WTC11 (cell line): ENCODE data around the gene MTX1. TPM values are rescaled to one million over a fixed set of nuclear protein-coding genes. Genes with fewer than 3 reads are reported as not detected.

Experiments used
- ATAC-seq: fragments of 200-7000 bp; cut with Tn5 transposase; 2 replicates; pipeline ENCODE4 v1.10.0; 2021; ENCODE audit warnings: mild to moderate bottlenecking, moderate library complexity
- CTCF ChIA-PET: fragments of 300-600 bp; sonication (Branson Sonifier 250); formaldehyde crosslinking; loops from one replicate; lab custom pipeline; 2021; ENCODE audit warnings: antibody characterized with exemption; lab: Charles Lee
- POLR2A ChIA-PET: fragments of 350-600 bp; sonication (Branson Sonifier 250); formaldehyde crosslinking; loops from one replicate; lab custom pipeline; 2021; ENCODE audit warnings: antibody characterized with exemption; lab: Charles Lee
- DNase-seq: peaks from one replicate; pipeline ENCODE4 v3.0.0; 2021; ENCODE audit warnings: low spot score
- H3K27ac Mint-ChIP-seq: 2 replicates; pipeline ENCODE4 v1.8.0; 2021; ENCODE audit warnings: mixed read lengths
- H3K27me3 Mint-ChIP-seq: 2 replicates; pipeline ENCODE4 v1.8.0; 2021; ENCODE audit warnings: low read depth, mild to moderate bottlenecking, moderate library complexity, mixed read lengths
- H3K36me3 Mint-ChIP-seq: 2 replicates; pipeline ENCODE4 v1.8.0; 2021; ENCODE audit warnings: mixed read lengths
- H3K4me1 Mint-ChIP-seq: 2 replicates; pipeline ENCODE4 v1.8.0; 2022; ENCODE audit warnings: mixed read lengths
- H3K4me3 Mint-ChIP-seq: 2 replicates; pipeline ENCODE4 v1.8.0; 2021; ENCODE audit warnings: mild to moderate bottlenecking, moderate library complexity, mixed read lengths
- H3K9me3 Mint-ChIP-seq: 2 replicates; pipeline ENCODE4 v1.8.0; 2021; ENCODE audit warnings: mixed read lengths
- ATF3 ChIP-seq: sonication (generic); formaldehyde crosslinking; conservative IDR thresholded peaks from 2 replicates; pipeline ENCODE4 v1.8.1; 2022; ENCODE audit warnings: mild to moderate bottlenecking, missing genetic modification reagents
- CBFB ChIP-seq: sonication (generic); formaldehyde crosslinking; IDR thresholded peaks from 2 replicates; pipeline ENCODE4 v1.8.1; 2022; ENCODE audit warnings: mild to moderate bottlenecking, low read depth, missing genetic modification reagents
- CDX4 ChIP-seq: fragments of 250-450 bp; sonication (Bioruptor Pico); IDR thresholded peaks from 2 replicates; pipeline ENCODE4 v1.9.0; 2021; ENCODE audit warnings: moderate library complexity, mild to moderate bottlenecking, inconsistent platforms, borderline replicate concordance
- CREB1 ChIP-seq: sonication (generic); formaldehyde crosslinking; IDR thresholded peaks from 2 replicates; pipeline ENCODE4 v1.8.0; 2023; ENCODE audit warnings: mild to moderate bottlenecking, missing genetic modification reagents
- MAX ChIP-seq: sonication (generic); formaldehyde crosslinking; IDR thresholded peaks from 2 replicates; pipeline ENCODE4 v1.8.0; 2022; ENCODE audit warnings: mild to moderate bottlenecking, missing genetic modification reagents
- MYBL2 ChIP-seq: sonication (generic); formaldehyde crosslinking; IDR thresholded peaks from 2 replicates; pipeline ENCODE4 v1.8.1; 2023; ENCODE audit warnings: mild to moderate bottlenecking, moderate library complexity, missing genetic modification reagents
- NR1H2 ChIP-seq: sonication (generic); formaldehyde crosslinking; IDR thresholded peaks from 2 replicates; pipeline ENCODE4 v1.9.0; 2021; ENCODE audit warnings: mild to moderate bottlenecking, moderate library complexity, missing genetic modification reagents
- PRDM15 ChIP-seq: sonication (generic); formaldehyde crosslinking; IDR thresholded peaks from 2 replicates; pipeline ENCODE4 v1.8.0; 2022; ENCODE audit warnings: missing genetic modification reagents
- SP1 ChIP-seq: sonication (generic); formaldehyde crosslinking; conservative IDR thresholded peaks from 2 replicates; pipeline ENCODE4 v1.8.1; 2022; ENCODE audit warnings: missing genetic modification reagents
- ZNF219 ChIP-seq: sonication (generic); formaldehyde crosslinking; IDR thresholded peaks from 2 replicates; pipeline ENCODE4 v1.8.0; 2023; ENCODE audit warnings: missing genetic modification reagents, mild to moderate bottlenecking, borderline replicate concordance
- ZNF263 ChIP-seq: sonication (generic); formaldehyde crosslinking; IDR thresholded peaks from 2 replicates; pipeline ENCODE4 v1.8.1; 2022; ENCODE audit warnings: low read depth, mild to moderate bottlenecking, moderate library complexity, missing genetic modification reagents
- ZNF396 ChIP-seq: fragments of 250-450 bp; sonication (Bioruptor Pico); IDR thresholded peaks from 2 replicates; pipeline ENCODE4 v1.8.0; 2021; ENCODE audit warnings: mild to moderate bottlenecking, moderate library complexity, borderline replicate concordance
- ZNF512 ChIP-seq: sonication (generic); formaldehyde crosslinking; IDR thresholded peaks from 2 replicates; pipeline ENCODE4 v1.8.1; 2022; ENCODE audit warnings: missing genetic modification reagents, borderline replicate concordance
- total RNA-seq: library from RNA; stranded (reverse); gene quantifications from 3 replicates; pipeline ENCODE4 v1.2.3, GENCODE V29; 2021
- TF ChIP-seq, protein P1 (sequence below): fragments of 200-600 bp; IDR thresholded peaks from 2 replicates; pipeline ENCODE4 v1.8.0; 2022; ENCODE audit warnings: antibody characterized with exemption
- TF ChIP-seq, protein P2 (sequence below): sonication (generic); formaldehyde crosslinking; IDR thresholded peaks from 2 replicates; pipeline ENCODE4 v1.8.1; 2023; ENCODE audit warnings: mild to moderate bottlenecking, moderate library complexity, missing genetic modification reagents

MTX1 gene
- total RNA-seq, 1 experiment from 2014 or later, result 62.8 TPM

- no peaks in the 10 kb centered on the region for H3K9me3 Mint-ChIP-seq
- 0 out of 2 replicates have a peak, but pooled peaks have one; percentile 4 for ATAC-seq
- H3K4me1 Mint-ChIP-seq, result peaks cover 29% of the 10 kb centered on the region
- no peaks in the 10 kb centered on the region for H3K27me3 Mint-ChIP-seq
- DNase-seq, result peak; percentile 83
- CTCF ChIA-PET, result interaction anchor here (1.1 to 5.9 kb wide), 12 partner anchors 9 to 146 kb away, joined by 3 to 232 read pairs (median 28); partner anchors contain the start of genes ADAM15, MTX1 and THBS3
- H3K36me3 Mint-ChIP-seq, result peaks cover 34% of the 10 kb centered on the region
- H3K27ac Mint-ChIP-seq, result no peak overlapping the region; the same call in 1 of the 2 replicates
- POLR2A ChIA-PET, result interaction anchor here (5.2 kb wide), 1 partner anchor 18 kb away, joined by 83 read pairs; no protein-coding TSS in a partner anchor
- TF ChIP-seq, protein P1, sequence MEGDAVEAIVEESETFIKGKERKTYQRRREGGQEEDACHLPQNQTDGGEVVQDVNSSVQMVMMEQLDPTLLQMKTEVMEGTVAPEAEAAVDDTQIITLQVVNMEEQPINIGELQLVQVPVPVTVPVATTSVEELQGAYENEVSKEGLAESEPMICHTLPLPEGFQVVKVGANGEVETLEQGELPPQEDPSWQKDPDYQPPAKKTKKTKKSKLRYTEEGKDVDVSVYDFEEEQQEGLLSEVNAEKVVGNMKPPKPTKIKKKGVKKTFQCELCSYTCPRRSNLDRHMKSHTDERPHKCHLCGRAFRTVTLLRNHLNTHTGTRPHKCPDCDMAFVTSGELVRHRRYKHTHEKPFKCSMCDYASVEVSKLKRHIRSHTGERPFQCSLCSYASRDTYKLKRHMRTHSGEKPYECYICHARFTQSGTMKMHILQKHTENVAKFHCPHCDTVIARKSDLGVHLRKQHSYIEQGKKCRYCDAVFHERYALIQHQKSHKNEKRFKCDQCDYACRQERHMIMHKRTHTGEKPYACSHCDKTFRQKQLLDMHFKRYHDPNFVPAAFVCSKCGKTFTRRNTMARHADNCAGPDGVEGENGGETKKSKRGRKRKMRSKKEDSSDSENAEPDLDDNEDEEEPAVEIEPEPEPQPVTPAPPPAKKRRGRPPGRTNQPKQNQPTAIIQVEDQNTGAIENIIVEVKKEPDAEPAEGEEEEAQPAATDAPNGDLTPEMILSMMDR, result peak; percentile 86
- TF ChIP-seq ZNF512 (CRISPR knock-in tag), result no peak
- H3K4me3 Mint-ChIP-seq, result peak overlapping the region; percentile 44
Measured at GRCh38 chr1:155176544-155177071, 31.9 kb upstream of the MTX1 start.

- Mint-ChIP-seq H3K27me3 (no peaks in the 10 kb centered on the region), H3K27ac (no peak overlapping the region), H3K4me3 (no peak overlapping the region), H3K9me3 (no peaks in the 10 kb centered on the region), H3K36me3 (peaks cover 39% of the 10 kb centered on the region), H3K4me1 (peaks cover 24% of the 10 kb centered on the region)
- ChIA-PET POLR2A (interaction anchor here (5.2 kb wide), 1 partner anchor 17 kb away, joined by 83 read pairs; no protein-coding TSS in a partner anchor), CTCF (interaction anchor here (1.1 to 5.9 kb wide), 5 partner anchors 8 to 47 kb away, joined by 3 to 52 read pairs (median 37); partner anchors contain the start of genes MTX1 and THBS3)
- ATAC-seq (no peak), DNase-seq (no peak)
- TF ChIP-seq CDX4 (CRISPR knock-in tag), result no peak
Measured at GRCh38 chr1:155177192-155177917, 31.1 kb upstream of the MTX1 start.

GRCh38 chr1:155177918-155178281 is 30.6 kb upstream of the MTX1 start:
- H3K4me3 Mint-ChIP-seq, result no peak overlapping the region
- ATAC-seq, result no peak
- no peak for DNase-seq
- no peaks in the 10 kb centered on the region for H3K27me3 Mint-ChIP-seq
- H3K4me1 Mint-ChIP-seq, result peaks cover 21% of the 10 kb centered on the region
- H3K9me3 Mint-ChIP-seq, result no peaks in the 10 kb centered on the region
- no peak overlapping the region for H3K27ac Mint-ChIP-seq
- ChIA-PET CTCF (interaction anchor here (1.1 to 5.9 kb wide), 4 partner anchors 8 to 48 kb away, joined by 3 to 52 read pairs (median 27); no protein-coding TSS in a partner anchor), POLR2A (no interaction called here)
- H3K36me3 Mint-ChIP-seq, result peaks cover 40% of the 10 kb centered on the region
- TF ChIP-seq NR1H2 (CRISPR knock-in tag), result no peak
- no peak for TF ChIP-seq ZNF263 (CRISPR knock-in tag)
- TF ChIP-seq, protein P1, result no peak
- TF ChIP-seq CREB1, result no peak
- TF ChIP-seq ZNF396 (CRISPR knock-in tag), result no peak
- no peak for TF ChIP-seq CBFB
- TF ChIP-seq, protein P2, sequence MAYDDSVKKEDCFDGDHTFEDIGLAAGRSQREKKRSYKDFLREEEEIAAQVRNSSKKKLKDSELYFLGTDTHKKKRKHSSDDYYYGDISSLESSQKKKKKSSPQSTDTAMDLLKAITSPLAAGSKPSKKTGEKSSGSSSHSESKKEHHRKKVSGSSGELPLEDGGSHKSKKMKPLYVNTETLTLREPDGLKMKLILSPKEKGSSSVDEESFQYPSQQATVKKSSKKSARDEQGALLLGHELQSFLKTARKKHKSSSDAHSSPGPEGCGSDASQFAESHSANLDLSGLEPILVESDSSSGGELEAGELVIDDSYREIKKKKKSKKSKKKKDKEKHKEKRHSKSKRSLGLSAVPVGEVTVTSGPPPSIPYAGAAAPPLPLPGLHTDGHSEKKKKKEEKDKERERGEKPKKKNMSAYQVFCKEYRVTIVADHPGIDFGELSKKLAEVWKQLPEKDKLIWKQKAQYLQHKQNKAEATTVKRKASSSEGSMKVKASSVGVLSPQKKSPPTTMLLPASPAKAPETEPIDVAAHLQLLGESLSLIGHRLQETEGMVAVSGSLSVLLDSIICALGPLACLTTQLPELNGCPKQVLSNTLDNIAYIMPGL (CRISPR knock-in tag), result no peak
- no peak for TF ChIP-seq ZNF219 (CRISPR knock-in tag)
- TF ChIP-seq MAX, result no peak
- no peak for TF ChIP-seq PRDM15 (CRISPR knock-in tag)
- TF ChIP-seq MYBL2 (CRISPR knock-in tag), result no peak
- TF ChIP-seq SP1, result no peak
- TF ChIP-seq ATF3, result no peak
